WTC11 (cell line): ENCODE results near the gene CABCOCO1. TPM values are rescaled to one million over a fixed set of nuclear protein-coding genes. Genes with fewer than 3 reads are reported as not detected.
A peak's percentile ranks its signal among the peaks of the same experiment; 100 is the strongest.

ENCODE experiments used
- ATAC-seq: fragments of 200-7000 bp; cut with Tn5 transposase; 2 replicates; pipeline ENCODE4 v1.10.0; 2021; ENCODE audit warnings: mild to moderate bottlenecking, moderate library complexity
- CTCF ChIA-PET: fragments of 300-600 bp; sonication (Branson Sonifier 250); formaldehyde crosslinking; loops from one replicate; lab custom pipeline; 2021; ENCODE audit warnings: antibody characterized with exemption; lab: Charles Lee
- POLR2A ChIA-PET: fragments of 350-600 bp; sonication (Branson Sonifier 250); formaldehyde crosslinking; loops from one replicate; lab custom pipeline; 2021; ENCODE audit warnings: antibody characterized with exemption; lab: Charles Lee
- DNase-seq: peaks from one replicate; pipeline ENCODE4 v3.0.0; 2021; ENCODE audit warnings: low spot score
- H3K27ac Mint-ChIP-seq: 2 replicates; pipeline ENCODE4 v1.8.0; 2021; ENCODE audit warnings: mixed read lengths
- H3K27me3 Mint-ChIP-seq: 2 replicates; pipeline ENCODE4 v1.8.0; 2021; ENCODE audit warnings: low read depth, mild to moderate bottlenecking, moderate library complexity, mixed read lengths
- H3K36me3 Mint-ChIP-seq: 2 replicates; pipeline ENCODE4 v1.8.0; 2021; ENCODE audit warnings: mixed read lengths
- H3K4me1 Mint-ChIP-seq: 2 replicates; pipeline ENCODE4 v1.8.0; 2022; ENCODE audit warnings: mixed read lengths
- H3K4me3 Mint-ChIP-seq: 2 replicates; pipeline ENCODE4 v1.8.0; 2021; ENCODE audit warnings: mild to moderate bottlenecking, moderate library complexity, mixed read lengths
- H3K9me3 Mint-ChIP-seq: 2 replicates; pipeline ENCODE4 v1.8.0; 2021; ENCODE audit warnings: mixed read lengths
- ARID4B ChIP-seq: sonication (generic); formaldehyde crosslinking; IDR thresholded peaks from 2 replicates; pipeline ENCODE4 v1.8.0; 2023; ENCODE audit warnings: missing genetic modification reagents, mild to moderate bottlenecking, borderline replicate concordance
- CDX4 ChIP-seq: fragments of 250-450 bp; sonication (Bioruptor Pico); IDR thresholded peaks from 2 replicates; pipeline ENCODE4 v1.9.0; 2021; ENCODE audit warnings: moderate library complexity, mild to moderate bottlenecking, inconsistent platforms, borderline replicate concordance
- CREM ChIP-seq: sonication (generic); formaldehyde crosslinking; IDR thresholded peaks from 2 replicates; pipeline ENCODE4 v1.8.1; 2022; ENCODE audit warnings: mild to moderate bottlenecking, missing genetic modification reagents, moderate library complexity
- ESRRA ChIP-seq: sonication (generic); formaldehyde crosslinking; IDR thresholded peaks from 2 replicates; pipeline ENCODE4 v1.8.1; 2022; ENCODE audit warnings: mild to moderate bottlenecking, missing genetic modification reagents, borderline replicate concordance
- FOXP1 ChIP-seq: sonication (generic); formaldehyde crosslinking; IDR thresholded peaks from 2 replicates; pipeline ENCODE4 v1.8.0; 2022; ENCODE audit warnings: missing genetic modification reagents, mild to moderate bottlenecking, moderate library complexity, borderline replicate concordance
- GABPB1 ChIP-seq: sonication (generic); formaldehyde crosslinking; IDR thresholded peaks from 2 replicates; pipeline ENCODE4 v1.8.1; 2023; ENCODE audit warnings: mild to moderate bottlenecking, missing genetic modification reagents
- HMGA2 ChIP-seq: fragments of 250-450 bp; sonication (Bioruptor Pico); IDR thresholded peaks from 2 replicates; pipeline ENCODE4 v1.4.0; 2021; ENCODE audit warnings: mild to moderate bottlenecking, moderate library complexity
- IRF2 ChIP-seq: sonication (generic); formaldehyde crosslinking; IDR thresholded peaks from 2 replicates; pipeline ENCODE4 v1.8.0; 2022; ENCODE audit warnings: low read depth, missing genetic modification reagents, borderline replicate concordance
- NFYB ChIP-seq: sonication (generic); formaldehyde crosslinking; conservative IDR thresholded peaks from 2 replicates; pipeline ENCODE4 v1.8.0; 2022; ENCODE audit warnings: low read depth, missing genetic modification reagents
- NR1H2 ChIP-seq: sonication (generic); formaldehyde crosslinking; IDR thresholded peaks from 2 replicates; pipeline ENCODE4 v1.9.0; 2021; ENCODE audit warnings: mild to moderate bottlenecking, moderate library complexity, missing genetic modification reagents
- RORB ChIP-seq: fragments of 250-450 bp; sonication (Bioruptor Pico); IDR thresholded peaks from 2 replicates; pipeline ENCODE4 v1.9.0; 2021; ENCODE audit warnings: mild to moderate bottlenecking
- TP53 ChIP-seq: sonication (generic); formaldehyde crosslinking; IDR thresholded peaks from 2 replicates; pipeline ENCODE4 v1.8.1; 2023; ENCODE audit warnings: mild to moderate bottlenecking, missing genetic modification reagents
- ZNF138 ChIP-seq: sonication (generic); formaldehyde crosslinking; conservative IDR thresholded peaks from 2 replicates; pipeline ENCODE4 v1.8.1; 2022; ENCODE audit warnings: mild to moderate bottlenecking, moderate library complexity, missing genetic modification reagents
- ZNF232 ChIP-seq: sonication (generic); formaldehyde crosslinking; IDR thresholded peaks from 2 replicates; pipeline ENCODE4 v1.8.0; 2022; ENCODE audit warnings: mild to moderate bottlenecking, missing genetic modification reagents
- ZNF317 ChIP-seq: sonication (generic); formaldehyde crosslinking; IDR thresholded peaks from 2 replicates; pipeline ENCODE4 v1.8.1; 2023; ENCODE audit warnings: low read depth, mild to moderate bottlenecking, moderate library complexity, missing genetic modification reagents, borderline replicate concordance
- ZNF416 ChIP-seq: fragments of 250-450 bp; sonication (Bioruptor Pico); IDR thresholded peaks from 2 replicates; pipeline ENCODE4 v1.9.0; 2021; ENCODE audit warnings: mild to moderate bottlenecking, inconsistent platforms
- total RNA-seq: library from RNA; stranded (reverse); gene quantifications from 3 replicates; pipeline ENCODE4 v1.2.3, GENCODE V29; 2021
- TF ChIP-seq, protein P1 (sequence below): fragments of 250-450 bp; sonication (Bioruptor Pico); IDR thresholded peaks from 2 replicates; pipeline ENCODE4 v2.1.2; 2022; ENCODE audit warnings: mild to moderate bottlenecking, moderate library complexity
- TF ChIP-seq, protein P2 (sequence below): sonication (generic); formaldehyde crosslinking; IDR thresholded peaks from 2 replicates; pipeline ENCODE4 v1.8.0; 2022; ENCODE audit warnings: mild to moderate bottlenecking, missing genetic modification reagents
- TF ChIP-seq, protein P3 (sequence below): fragments of 250-450 bp; sonication (Bioruptor Pico); IDR thresholded peaks from 2 replicates; pipeline ENCODE4 v1.9.0; 2021; ENCODE audit warnings: mild to moderate bottlenecking

Gene CABCOCO1
- total RNA-seq, 1 experiment from 2014 or later: not detected

DNA sequence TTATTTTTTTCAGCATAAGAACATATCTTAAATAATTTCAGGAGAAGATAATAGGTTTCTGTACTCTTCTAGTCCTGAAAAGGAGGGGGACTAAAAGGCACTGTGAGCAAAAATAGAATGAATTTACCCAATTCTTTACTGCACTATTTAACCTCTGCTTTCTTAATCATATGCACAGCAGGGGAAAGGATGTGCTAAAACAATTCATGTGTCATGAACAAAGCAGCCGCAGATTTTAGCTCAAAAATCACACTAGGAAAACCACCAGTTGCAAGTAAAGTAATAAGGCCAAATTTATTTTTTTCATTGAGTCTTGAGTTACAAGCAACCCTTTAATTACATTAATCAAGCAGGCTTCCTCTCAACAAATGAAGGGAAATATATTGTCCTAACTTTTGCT is 80.1 kb downstream of the CABCOCO1 start:
- POLR2A ChIA-PET: no interaction called here
- H3K9me3 Mint-ChIP-seq: peaks cover 10% of the 10 kb centered on the region
- peaks cover 5% of the 10 kb centered on the region for H3K4me1 Mint-ChIP-seq
- TF ChIP-seq, protein P1, sequence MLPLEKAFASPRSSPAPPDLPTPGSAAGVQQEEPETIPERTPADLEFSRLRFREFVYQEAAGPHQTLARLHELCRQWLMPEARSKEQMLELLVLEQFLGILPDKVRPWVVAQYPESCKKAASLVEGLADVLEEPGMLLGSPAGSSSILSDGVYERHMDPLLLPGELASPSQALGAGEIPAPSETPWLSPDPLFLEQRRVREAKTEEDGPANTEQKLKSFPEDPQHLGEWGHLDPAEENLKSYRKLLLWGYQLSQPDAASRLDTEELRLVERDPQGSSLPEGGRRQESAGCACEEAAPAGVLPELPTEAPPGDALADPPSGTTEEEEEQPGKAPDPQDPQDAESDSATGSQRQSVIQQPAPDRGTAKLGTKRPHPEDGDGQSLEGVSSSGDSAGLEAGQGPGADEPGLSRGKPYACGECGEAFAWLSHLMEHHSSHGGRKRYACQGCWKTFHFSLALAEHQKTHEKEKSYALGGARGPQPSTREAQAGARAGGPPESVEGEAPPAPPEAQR: no peak
- TF ChIP-seq FOXP1 (CRISPR knock-in tag) (no peak), GABPB1 (CRISPR knock-in tag) (no peak), ZNF232 (no peak), NFYB (CRISPR knock-in tag) (no peak), NR1H2 (CRISPR knock-in tag) (no peak), HMGA2 (CRISPR knock-in tag) (no peak)
- TF ChIP-seq, all 79 proteins: peak for 0
- ATAC-seq: no peak
- DNase-seq: no peak
- Mint-ChIP-seq H3K27me3 (no peaks in the 10 kb centered on the region), H3K36me3 (no peaks in the 10 kb centered on the region), H3K4me3 (no peak overlapping the region), H3K27ac (no peak overlapping the region)
- CTCF ChIA-PET: interaction anchor here (1.0 to 1.8 kb wide), 2 partner anchors 10 kb away, joined by 3 to 5 read pairs; no protein-coding TSS in a partner anchor

- Mint-ChIP-seq H3K36me3 (no peaks in the 10 kb centered on the region), H3K27ac (no peak overlapping the region), H3K9me3 (peaks cover 10% of the 10 kb centered on the region), H3K4me3 (no peak overlapping the region), H3K4me1 (peaks cover 5% of the 10 kb centered on the region), H3K27me3 (no peaks in the 10 kb centered on the region)
- no peak for TF ChIP-seq ZNF317 (CRISPR knock-in tag)
- peak; percentile 83 for ATAC-seq
- ChIA-PET CTCF (interaction anchor here (0.7 to 1.8 kb wide), 2 partner anchors 91 to 158 kb away, joined by 4 to 6 read pairs; no protein-coding TSS in a partner anchor), POLR2A (no interaction called here)
- peak; percentile 31 for DNase-seq
Measured at GRCh38 chr10:61744469-61744868, 81.7 kb downstream of the CABCOCO1 start.

DNA sequence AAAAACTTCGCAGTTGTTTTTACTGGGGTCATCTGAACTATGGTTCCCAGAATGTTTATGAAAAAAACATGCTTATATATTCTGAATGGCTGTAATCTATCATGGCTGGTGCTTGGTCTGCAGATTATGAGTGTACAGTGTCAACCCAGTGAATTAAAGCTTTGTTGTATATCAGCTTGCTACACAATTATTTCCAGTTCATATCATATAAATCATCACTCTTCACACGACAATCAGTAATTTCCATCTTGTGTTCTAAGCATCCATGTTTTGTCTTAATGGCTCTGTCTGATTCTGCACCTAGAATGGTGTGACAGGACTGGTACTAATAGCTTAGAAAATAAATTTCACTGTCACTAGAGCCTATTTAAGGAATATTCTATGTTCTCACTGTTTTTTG is 83.6 kb downstream of the CABCOCO1 start:
- H3K4me1 Mint-ChIP-seq: peaks cover 8% of the 10 kb centered on the region
- ATAC-seq (no peak), DNase-seq (no peak)
- no peaks in the 10 kb centered on the region for H3K27me3 Mint-ChIP-seq
- no peak overlapping the region for H3K27ac Mint-ChIP-seq
- ChIA-PET CTCF (interaction anchor here (2.3 kb wide), 1 partner anchor 13 kb away, joined by 6 read pairs; no protein-coding TSS in a partner anchor), POLR2A (no interaction called here)
- peaks cover 10% of the 10 kb centered on the region for H3K9me3 Mint-ChIP-seq
- H3K36me3 Mint-ChIP-seq: no peaks in the 10 kb centered on the region
- no peak overlapping the region for H3K4me3 Mint-ChIP-seq
- TF ChIP-seq TP53 (CRISPR knock-in tag) (no peak), RORB (no peak), CREM (CRISPR knock-in tag) (no peak), CDX4 (no peak), ZNF416 (CRISPR knock-in tag) (no peak), ZNF138 (CRISPR knock-in tag) (no peak)
- TF ChIP-seq, protein P2, sequence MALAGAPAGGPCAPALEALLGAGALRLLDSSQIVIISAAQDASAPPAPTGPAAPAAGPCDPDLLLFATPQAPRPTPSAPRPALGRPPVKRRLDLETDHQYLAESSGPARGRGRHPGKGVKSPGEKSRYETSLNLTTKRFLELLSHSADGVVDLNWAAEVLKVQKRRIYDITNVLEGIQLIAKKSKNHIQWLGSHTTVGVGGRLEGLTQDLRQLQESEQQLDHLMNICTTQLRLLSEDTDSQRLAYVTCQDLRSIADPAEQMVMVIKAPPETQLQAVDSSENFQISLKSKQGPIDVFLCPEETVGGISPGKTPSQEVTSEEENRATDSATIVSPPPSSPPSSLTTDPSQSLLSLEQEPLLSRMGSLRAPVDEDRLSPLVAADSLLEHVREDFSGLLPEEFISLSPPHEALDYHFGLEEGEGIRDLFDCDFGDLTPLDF (CRISPR knock-in tag): no peak

GRCh38 chr10:61747307-61747706 is 84.6 kb downstream of the CABCOCO1 start:
- H3K27me3 Mint-ChIP-seq: no peaks in the 10 kb centered on the region
- ATAC-seq: no peak
- no peak for TF ChIP-seq ESRRA
- TF ChIP-seq, protein P3, sequence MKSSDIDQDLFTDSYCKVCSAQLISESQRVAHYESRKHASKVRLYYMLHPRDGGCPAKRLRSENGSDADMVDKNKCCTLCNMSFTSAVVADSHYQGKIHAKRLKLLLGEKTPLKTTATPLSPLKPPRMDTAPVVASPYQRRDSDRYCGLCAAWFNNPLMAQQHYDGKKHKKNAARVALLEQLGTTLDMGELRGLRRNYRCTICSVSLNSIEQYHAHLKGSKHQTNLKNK: no peak
- TF ChIP-seq IRF2 (CRISPR knock-in tag): no peak
- no peak for TF ChIP-seq HMGA2 (CRISPR knock-in tag)
- TF ChIP-seq ARID4B: no peak
- no peak for TF ChIP-seq TP53 (CRISPR knock-in tag)

More at GRCh38 chr10:61747307-61747706, 84.6 kb downstream of the CABCOCO1 start:
- ChIA-PET POLR2A (no interaction called here), CTCF (interaction anchor here (2.3 kb wide), 1 partner anchor 14 kb away, joined by 6 read pairs; no protein-coding TSS in a partner anchor)
- Mint-ChIP-seq H3K36me3 (no peaks in the 10 kb centered on the region), H3K27ac (no peak overlapping the region), H3K9me3 (peaks cover 10% of the 10 kb centered on the region), H3K4me1 (peaks cover 17% of the 10 kb centered on the region), H3K4me3 (no peak overlapping the region)
- DNase-seq: no peak
